H9 (cell line): Measurements from ENCODE around the gene PLA2G15. TPM values are rescaled to one million over a fixed set of nuclear protein-coding genes. Genes with fewer than 3 reads are reported as not detected.

Experiments used
- DNase-seq: peaks from one replicate; pipeline ENCODE4 v3.0.0-alpha.2; 2017
- H2AFZ ChIP-seq: one replicate; pipeline ENCODE4 v1.6.1; 2013; ENCODE audit warnings: mild to moderate bottlenecking, low read length, control low read depth, moderate library complexity
- H2AK5ac ChIP-seq: 2 replicates; pipeline ENCODE4 v1.6.1; 2013; ENCODE audit warnings: low read length, control low read depth, mixed read lengths; ENCODE audit not compliant: insufficient read length
- H2BK120ac ChIP-seq: one replicate; pipeline ENCODE4 v1.6.1; 2013; ENCODE audit warnings: low read depth, mild to moderate bottlenecking, low read length, control low read depth, inconsistent platforms; ENCODE audit not compliant: poor library complexity, severe bottlenecking
- H2BK12ac ChIP-seq: 2 replicates; pipeline ENCODE4 v1.6.1; 2013; ENCODE audit warnings: low read length, control low read depth, mixed read lengths, low read depth; ENCODE audit not compliant: insufficient read length
- H2BK15ac ChIP-seq: 2 replicates; pipeline ENCODE4 v1.6.1; 2013; ENCODE audit warnings: low read depth, low read length, control low read depth
- H2BK20ac ChIP-seq: one replicate; pipeline ENCODE4 v1.6.1; 2013; ENCODE audit warnings: low read depth, mild to moderate bottlenecking, low read length, control low read depth, inconsistent platforms; ENCODE audit not compliant: poor library complexity, severe bottlenecking
- H2BK5ac ChIP-seq: 2 replicates; pipeline ENCODE4 v1.6.1; 2013; ENCODE audit warnings: low read length, control low read depth, mixed read lengths; ENCODE audit not compliant: insufficient read length
- H3K14ac ChIP-seq: 2 replicates; pipeline ENCODE4 v1.6.1; 2013; ENCODE audit warnings: low read length, control low read depth; ENCODE audit not compliant: insufficient read depth
- H3K18ac ChIP-seq: 2 replicates; pipeline ENCODE4 v1.6.1; 2013; ENCODE audit warnings: low read depth, mild to moderate bottlenecking, mixed read lengths, low read length, control low read depth; ENCODE audit not compliant: insufficient read length
- H3K23ac ChIP-seq: 2 replicates; pipeline ENCODE4 v1.6.1; 2013; ENCODE audit warnings: low read length, control low read depth, mixed read lengths, low read depth; ENCODE audit not compliant: insufficient read length
- H3K23me2 ChIP-seq: 2 replicates; pipeline ENCODE4 v1.6.1; 2013; ENCODE audit warnings: low read depth, mild to moderate bottlenecking, mixed read lengths, low read length, control low read depth; ENCODE audit not compliant: insufficient read length, poor library complexity, severe bottlenecking
- H3K27ac ChIP-seq: 2 replicates; pipeline ENCODE4 v1.5.1; 2013; ENCODE audit warnings: low read length, control low read depth, mixed read lengths, low read depth; ENCODE audit not compliant: insufficient read length
- H3K27me3 ChIP-seq: 2 replicates; pipeline ENCODE4 v1.6.1; 2013; ENCODE audit warnings: low read length, control low read depth, inconsistent platforms; ENCODE audit not compliant: insufficient read depth
- H3K4ac ChIP-seq: 2 replicates; pipeline ENCODE4 v1.6.1; 2013; ENCODE audit warnings: low read depth, mild to moderate bottlenecking, control low read depth, inconsistent platforms, low read length, moderate library complexity
- H3K4me1 ChIP-seq: 2 replicates; pipeline ENCODE4 v1.6.1; 2013; ENCODE audit warnings: low read length, control low read depth, inconsistent platforms; ENCODE audit not compliant: insufficient read depth
- H3K4me2 ChIP-seq: 2 replicates; pipeline ENCODE4 v1.6.1; 2013; ENCODE audit warnings: low read length, control low read depth, mixed read lengths; ENCODE audit not compliant: insufficient read length, insufficient read depth
- H3K56ac ChIP-seq: 2 replicates; pipeline ENCODE4 v1.6.1; 2013; ENCODE audit warnings: low read depth, mild to moderate bottlenecking, mixed read lengths, low read length, control low read depth; ENCODE audit not compliant: insufficient read length
- H3K79me1 ChIP-seq: 2 replicates; pipeline ENCODE4 v1.6.1; 2013; ENCODE audit warnings: low read depth, mild to moderate bottlenecking, moderate library complexity, low read length, control low read depth, inconsistent platforms; ENCODE audit not compliant: insufficient read depth, poor library complexity, severe bottlenecking
- H3K79me2 ChIP-seq: 2 replicates; pipeline ENCODE4 v1.6.1; 2013; ENCODE audit warnings: low read length, control low read depth, inconsistent platforms; ENCODE audit not compliant: insufficient read depth
- H3K9ac ChIP-seq: 2 replicates; pipeline ENCODE4 v1.6.1; 2013; ENCODE audit warnings: low read length, control low read depth, mixed read lengths; ENCODE audit not compliant: insufficient read length; ENCODE audit errors: extremely low read depth
- H3K9me3 ChIP-seq: one replicate; pipeline ENCODE4 v1.6.1; 2013; ENCODE audit warnings: low read depth, low read length, inconsistent platforms; ENCODE audit not compliant: control insufficient read depth
- H3T11ph ChIP-seq: one replicate; pipeline ENCODE4 v1.6.1; 2013; ENCODE audit warnings: mild to moderate bottlenecking, low read length, control low read depth, inconsistent platforms
- H4K20me1 ChIP-seq: one replicate; pipeline ENCODE4 v1.6.1; 2013; ENCODE audit not compliant: control insufficient read depth, insufficient read length, insufficient read depth
- H4K5ac ChIP-seq: 2 replicates; pipeline ENCODE4 v1.6.1; 2013; ENCODE audit warnings: low read depth, mild to moderate bottlenecking, mixed read lengths, low read length, control low read depth; ENCODE audit not compliant: insufficient read length
- H4K8ac ChIP-seq: replicated peaks from 2 replicates; pipeline ENCODE4 v1.6.1; 2013; ENCODE audit warnings: low read length, control low read depth, mixed read lengths, low read depth; ENCODE audit not compliant: insufficient read length
- H4K91ac ChIP-seq: 2 replicates; pipeline ENCODE4 v1.6.1; 2013; ENCODE audit warnings: low read depth, mild to moderate bottlenecking, moderate library complexity, mixed read lengths, low read length, control low read depth; ENCODE audit not compliant: insufficient read length
- H3K27ac Mint-ChIP-seq, 3 experiments: 2 replicates in 2 of 3; 3 replicates in 1 of 3; pipeline ENCODE4 v1.8.0; 2020 to 2021; ENCODE audit warnings: mixed read lengths in 3 of 3, mild to moderate bottlenecking in 1 of 3, moderate library complexity in 1 of 3
- H3K27me3 Mint-ChIP-seq: 2 replicates; pipeline ENCODE4 v1.8.0; 2021; ENCODE audit warnings: low read depth, mild to moderate bottlenecking, moderate library complexity, mixed read lengths
- H3K36me3 Mint-ChIP-seq, 3 experiments: 2 replicates in 2 of 3; 3 replicates in 1 of 3; pipeline ENCODE4 v1.8.0; 2020 to 2021; ENCODE audit warnings: low read depth in 3 of 3, mixed read lengths in 3 of 3; ENCODE audit not compliant: insufficient read depth in 1 of 3
- H3K4me1 Mint-ChIP-seq, 2 experiments: 2 replicates each; pipeline ENCODE4 v1.8.0; 2020; ENCODE audit warnings: mixed read lengths in 2 of 2
- H3K4me3 Mint-ChIP-seq, 2 experiments: 2 replicates in 1 of 2; 3 replicates in 1 of 2; pipeline ENCODE4 v1.8.0; 2020 to 2021; ENCODE audit warnings: mild to moderate bottlenecking in 2 of 2, mixed read lengths in 2 of 2, moderate library complexity in 1 of 2
- H3K9me3 Mint-ChIP-seq, 2 experiments: 2 replicates in 1 of 2; 3 replicates in 1 of 2; pipeline ENCODE4 v1.8.0; 2020; ENCODE audit warnings: mild to moderate bottlenecking in 2 of 2, mixed read lengths in 2 of 2, moderate library complexity in 1 of 2
- WGBS: extraction: QIAGEN DNeasy Blood & Tissue Kit; methylation state at CpG from one replicate; pipeline ENCODE4 v1.1.7; 2013; ENCODE audit warnings: missing lambda C conversion rate, low lambda C conversion rate, mixed read lengths; ENCODE audit not compliant: insufficient read length; ENCODE audit errors: extremely low coverage; 5-methylcytosine and 5-hydroxymethylcytosine counted together
- total RNA-seq: library from RNA; stranded (reverse); gene quantifications from 2 replicates; pipeline ENCODE4 v1.2.1, GENCODE V29; 2021
- TF ChIP-seq, protein P1 (sequence below): fragments of 200-600 bp; sonication (generic); conservative IDR thresholded peaks from 3 replicates; pipeline ENCODE4 v1.8.0; 2021; ENCODE audit warnings: antibody characterized with exemption, mild to moderate bottlenecking

The PLA2G15 gene
- total RNA-seq, 1 experiment from 2014 or later: 11.0 TPM

DNA sequence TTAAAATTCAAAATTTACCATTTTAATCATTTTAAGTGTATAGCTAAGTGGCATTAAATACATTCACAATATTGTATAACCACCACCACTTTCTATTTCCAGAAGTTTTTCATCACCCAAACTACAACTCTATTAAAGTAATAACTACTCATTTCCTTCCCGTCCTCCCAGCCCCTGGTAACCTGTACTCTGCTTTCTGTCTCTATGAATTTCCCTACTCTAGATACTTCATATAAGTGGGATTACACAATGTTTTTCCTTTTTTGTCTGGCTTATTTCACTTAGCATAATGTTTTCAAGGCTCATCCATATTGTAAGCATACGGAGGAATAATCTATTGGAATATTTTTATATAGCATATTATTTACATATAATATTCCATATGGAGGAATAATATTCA lies 38.9 kb upstream of the PLA2G15 start:
- H4K20me1 ChIP-seq: no peaks in the 10 kb centered on the region
- H2BK5ac ChIP-seq: no peak overlapping the region
- no peak overlapping the region for H4K5ac ChIP-seq
- H3T11ph ChIP-seq: no peak overlapping the region
- H3K4me1 ChIP-seq: no peaks in the 10 kb centered on the region
- no peak overlapping the region for H2BK12ac ChIP-seq
- DNase-seq: no peak
- H2AK5ac ChIP-seq: no peak overlapping the region
- H3K27ac Mint-ChIP-seq: no peak overlapping the region
- no peak overlapping the region for H3K4me2 ChIP-seq
- no peak overlapping the region for H2BK15ac ChIP-seq
- H3K27ac ChIP-seq: no peak overlapping the region
- H2AFZ ChIP-seq: no peak overlapping the region
- no peaks in the 10 kb centered on the region for H3K27me3 Mint-ChIP-seq
- H4K8ac ChIP-seq: no peak overlapping the region
- no peaks in the 10 kb centered on the region for H3K23me2 ChIP-seq
- TF ChIP-seq, protein P1, sequence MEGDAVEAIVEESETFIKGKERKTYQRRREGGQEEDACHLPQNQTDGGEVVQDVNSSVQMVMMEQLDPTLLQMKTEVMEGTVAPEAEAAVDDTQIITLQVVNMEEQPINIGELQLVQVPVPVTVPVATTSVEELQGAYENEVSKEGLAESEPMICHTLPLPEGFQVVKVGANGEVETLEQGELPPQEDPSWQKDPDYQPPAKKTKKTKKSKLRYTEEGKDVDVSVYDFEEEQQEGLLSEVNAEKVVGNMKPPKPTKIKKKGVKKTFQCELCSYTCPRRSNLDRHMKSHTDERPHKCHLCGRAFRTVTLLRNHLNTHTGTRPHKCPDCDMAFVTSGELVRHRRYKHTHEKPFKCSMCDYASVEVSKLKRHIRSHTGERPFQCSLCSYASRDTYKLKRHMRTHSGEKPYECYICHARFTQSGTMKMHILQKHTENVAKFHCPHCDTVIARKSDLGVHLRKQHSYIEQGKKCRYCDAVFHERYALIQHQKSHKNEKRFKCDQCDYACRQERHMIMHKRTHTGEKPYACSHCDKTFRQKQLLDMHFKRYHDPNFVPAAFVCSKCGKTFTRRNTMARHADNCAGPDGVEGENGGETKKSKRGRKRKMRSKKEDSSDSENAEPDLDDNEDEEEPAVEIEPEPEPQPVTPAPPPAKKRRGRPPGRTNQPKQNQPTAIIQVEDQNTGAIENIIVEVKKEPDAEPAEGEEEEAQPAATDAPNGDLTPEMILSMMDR: no peak
- H3K56ac ChIP-seq: no peak overlapping the region
- no peak overlapping the region for H3K18ac ChIP-seq
- H2BK120ac ChIP-seq: no peak overlapping the region
- H3K4me1 Mint-ChIP-seq: no peaks in the 10 kb centered on the region
- H3K4me3 Mint-ChIP-seq: no peak overlapping the region
- no peak overlapping the region for H3K4ac ChIP-seq
- H3K79me2 ChIP-seq: no peaks in the 10 kb centered on the region
- no peak overlapping the region for H2BK20ac ChIP-seq
- WGBS: no CpG with 5 or more reads among the region's 2 CpGs
- H4K91ac ChIP-seq: no peak overlapping the region
- no peaks in the 10 kb centered on the region for H3K9me3 Mint-ChIP-seq
- H3K23ac ChIP-seq: no peak overlapping the region
- H3K9me3 ChIP-seq: no peaks in the 10 kb centered on the region
- H3K36me3 Mint-ChIP-seq: no peaks in the 10 kb centered on the region
- H3K9ac ChIP-seq: no peak overlapping the region
- H3K27me3 ChIP-seq: no peaks in the 10 kb centered on the region
- H3K79me1 ChIP-seq: no peaks in the 10 kb centered on the region
- H3K14ac ChIP-seq: no peak overlapping the region
